HFFc6 (cell line): ENCODE measurements around the gene SSU72. TPM values are rescaled to one million over a fixed set of nuclear protein-coding genes. Genes with fewer than 3 reads are reported as not detected.

Source experiments
- DNase-seq: peaks from one replicate; pipeline ENCODE4 v3.0.0-alpha.2; 2018
- H3K27ac Mint-ChIP-seq: 2 replicates; pipeline ENCODE4 v1.8.0; 2020; ENCODE audit warnings: mild to moderate bottlenecking, mixed read lengths
- H3K27me3 Mint-ChIP-seq: 2 replicates; pipeline ENCODE4 v1.8.0; 2021; ENCODE audit warnings: mild to moderate bottlenecking, moderate library complexity, mixed read lengths; ENCODE audit not compliant: insufficient read depth
- H3K36me3 Mint-ChIP-seq: 2 replicates; pipeline ENCODE4 v1.8.0; 2021; ENCODE audit warnings: low read depth, mixed read lengths
- H3K4me1 Mint-ChIP-seq: 2 replicates; pipeline ENCODE4 v1.8.0; 2020; ENCODE audit warnings: low read depth, mixed read lengths
- H3K4me3 Mint-ChIP-seq: 2 replicates; pipeline ENCODE4 v1.8.0; 2020; ENCODE audit warnings: mild to moderate bottlenecking, moderate library complexity, mixed read lengths
- H3K9me3 Mint-ChIP-seq: 2 replicates; pipeline ENCODE4 v1.8.0; 2020; ENCODE audit warnings: mild to moderate bottlenecking, mixed read lengths
- total RNA-seq, 6 experiments: library from RNA; stranded (reverse); fragmentation: NEBNext Ultra II Directional; extraction: Animal tissue kit (Norgen Biotek cat#: 25700); gene quantifications; 2 replicates in 1 of 6; 3 replicates in 5 of 6; pipeline ENCODE4 v1.2.3, GENCODE V29; 2021
- TF ChIP-seq, protein P1 (sequence below): fragments of 200-600 bp; sonication (generic); IDR thresholded peaks from 2 replicates; pipeline ENCODE4 v1.5.0; 2021; ENCODE audit warnings: antibody characterized with exemption, mild to moderate bottlenecking

SSU72 gene
- total RNA-seq, 6 experiments from 2014 or later: 132 to 156 (median 137) TPM

DNA sequence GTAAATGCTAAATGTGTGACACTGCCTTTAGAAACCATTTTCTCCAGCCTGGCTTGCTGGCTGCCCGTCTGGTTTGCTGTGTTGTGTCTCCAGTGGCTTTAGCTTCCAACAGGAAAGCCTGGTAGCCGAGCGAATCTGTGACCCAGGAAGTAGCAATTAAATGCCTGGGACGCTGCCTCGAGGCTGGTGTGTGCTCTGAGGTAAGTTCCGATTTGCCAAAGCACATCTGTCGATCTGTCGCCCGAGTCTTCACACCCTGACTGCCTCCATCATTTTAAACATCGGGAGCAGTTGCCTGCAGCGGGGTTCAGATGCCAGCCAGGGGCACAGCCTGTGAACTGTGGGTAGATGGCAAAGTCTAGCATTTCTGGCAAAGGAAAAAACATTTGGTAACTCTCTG, 42.9 kb upstream of the SSU72 start:
- H3K36me3 Mint-ChIP-seq: peaks cover 12% of the 10 kb centered on the region; the same call in 1 of the 2 replicates
- H3K4me3 Mint-ChIP-seq: peak overlapping the region; percentile 92
- DNase-seq: no peak
- H3K27me3 Mint-ChIP-seq: peaks cover 3% of the 10 kb centered on the region
- H3K27ac Mint-ChIP-seq: no peak overlapping the region
- TF ChIP-seq, protein P1, sequence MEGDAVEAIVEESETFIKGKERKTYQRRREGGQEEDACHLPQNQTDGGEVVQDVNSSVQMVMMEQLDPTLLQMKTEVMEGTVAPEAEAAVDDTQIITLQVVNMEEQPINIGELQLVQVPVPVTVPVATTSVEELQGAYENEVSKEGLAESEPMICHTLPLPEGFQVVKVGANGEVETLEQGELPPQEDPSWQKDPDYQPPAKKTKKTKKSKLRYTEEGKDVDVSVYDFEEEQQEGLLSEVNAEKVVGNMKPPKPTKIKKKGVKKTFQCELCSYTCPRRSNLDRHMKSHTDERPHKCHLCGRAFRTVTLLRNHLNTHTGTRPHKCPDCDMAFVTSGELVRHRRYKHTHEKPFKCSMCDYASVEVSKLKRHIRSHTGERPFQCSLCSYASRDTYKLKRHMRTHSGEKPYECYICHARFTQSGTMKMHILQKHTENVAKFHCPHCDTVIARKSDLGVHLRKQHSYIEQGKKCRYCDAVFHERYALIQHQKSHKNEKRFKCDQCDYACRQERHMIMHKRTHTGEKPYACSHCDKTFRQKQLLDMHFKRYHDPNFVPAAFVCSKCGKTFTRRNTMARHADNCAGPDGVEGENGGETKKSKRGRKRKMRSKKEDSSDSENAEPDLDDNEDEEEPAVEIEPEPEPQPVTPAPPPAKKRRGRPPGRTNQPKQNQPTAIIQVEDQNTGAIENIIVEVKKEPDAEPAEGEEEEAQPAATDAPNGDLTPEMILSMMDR: no peak
- H3K4me1 Mint-ChIP-seq: peaks cover 21% of the 10 kb centered on the region
- H3K9me3 Mint-ChIP-seq: no peaks in the 10 kb centered on the region

- TF ChIP-seq, protein P1: no peak
- H3K4me1 Mint-ChIP-seq: peaks cover 21% of the 10 kb centered on the region
- H3K36me3 Mint-ChIP-seq: peaks cover 12% of the 10 kb centered on the region; the same call in 1 of the 2 replicates
- no peaks in the 10 kb centered on the region for H3K9me3 Mint-ChIP-seq
- no peak for DNase-seq
- peak overlapping the region; percentile 92 for H3K4me3 Mint-ChIP-seq
- H3K27me3 Mint-ChIP-seq: peaks cover 3% of the 10 kb centered on the region
- peak overlapping the region; percentile 89; the same call in 1 of the 2 replicates for H3K27ac Mint-ChIP-seq
Measured at GRCh38 chr1:1616838-1617237, 42.2 kb upstream of the SSU72 start.

DNA sequence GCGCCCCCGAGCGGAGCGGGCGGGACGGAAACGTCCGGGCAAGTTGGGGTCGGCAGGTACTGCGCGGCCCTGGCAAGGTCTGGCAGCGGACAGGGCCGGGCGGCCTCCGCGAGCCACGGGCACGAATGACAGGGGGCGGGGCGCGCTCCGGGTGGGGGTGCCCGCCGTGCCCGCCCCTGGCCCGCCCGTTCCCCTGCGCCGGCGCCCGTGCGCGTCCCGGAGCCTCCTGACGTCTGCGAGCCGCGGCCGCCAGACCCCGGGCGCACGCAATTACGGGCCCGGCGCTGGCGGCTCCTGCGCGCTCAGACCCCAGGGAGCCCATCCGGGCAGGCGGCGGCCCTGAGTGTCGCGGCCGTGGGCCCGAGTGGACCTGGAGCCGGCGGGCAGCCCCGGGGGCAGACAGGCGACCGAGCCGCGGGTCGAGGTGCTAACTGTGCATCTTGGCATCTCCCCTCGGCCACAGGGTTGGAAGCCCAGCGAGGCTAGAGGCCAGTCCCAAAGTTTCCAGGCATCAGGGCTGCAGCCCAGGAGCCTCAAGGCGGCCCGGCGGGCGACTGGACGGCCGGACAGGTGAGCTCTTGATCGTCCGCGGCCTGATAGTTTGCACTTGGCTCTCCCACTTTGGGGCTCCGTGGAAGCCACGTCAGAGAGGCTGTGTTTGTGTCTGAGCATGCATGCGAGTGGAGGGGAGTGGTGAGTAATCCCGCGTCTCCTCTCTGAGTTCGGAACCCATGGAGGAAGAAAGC, 41.6 kb upstream of the SSU72 start:
- Mint-ChIP-seq H3K9me3 (no peaks in the 10 kb centered on the region), H3K36me3 (peaks cover 12% of the 10 kb centered on the region; the same call in 1 of the 2 replicates), H3K4me3 (peak overlapping the region; percentile 92), H3K4me1 (peaks cover 21% of the 10 kb centered on the region), H3K27me3 (peaks cover 3% of the 10 kb centered on the region), H3K27ac (peak overlapping the region; percentile 89)
- TF ChIP-seq, protein P1: no peak
- peak; percentile 16 for DNase-seq

DNA sequence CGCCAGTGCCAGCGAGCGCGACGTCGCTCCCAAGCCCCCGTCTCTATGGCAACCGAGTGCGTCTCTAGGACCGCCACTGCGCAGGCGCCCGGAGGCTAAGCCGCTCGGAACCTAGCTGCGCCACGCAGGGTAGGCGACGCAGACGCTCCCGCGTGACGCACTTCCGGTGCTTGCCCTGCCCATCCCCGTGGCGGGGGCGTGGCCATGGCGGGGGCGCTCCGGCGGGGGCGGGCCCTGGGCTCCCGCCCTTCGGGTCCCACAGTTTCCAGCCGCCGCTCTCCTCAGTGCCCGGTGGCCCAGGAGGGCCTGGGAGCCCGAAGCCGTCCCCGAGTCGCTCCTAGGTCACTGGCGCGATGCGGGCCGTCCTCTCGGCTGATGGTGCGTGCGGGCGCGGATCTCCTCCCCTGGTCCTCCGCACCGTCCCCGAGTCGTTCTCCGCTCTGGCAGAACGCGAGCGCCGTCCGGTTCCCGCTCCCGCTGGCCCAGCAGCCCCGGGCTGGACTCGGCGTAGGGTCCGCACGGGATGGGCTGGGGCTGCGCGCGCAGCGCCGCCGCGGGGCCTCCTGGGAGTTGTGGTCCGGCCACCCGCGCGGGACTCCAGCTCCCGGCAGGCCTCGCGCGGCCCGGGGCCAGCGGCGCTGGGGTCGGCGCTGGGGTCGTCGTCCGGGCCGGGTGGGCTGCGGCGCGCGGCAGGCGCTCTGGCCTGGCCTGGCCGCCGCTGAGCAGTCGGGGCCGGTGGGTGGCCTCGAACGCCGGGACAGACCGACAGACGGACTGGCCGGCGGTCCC, 40.8 kb upstream of the SSU72 start, which contains the start of gene MIB2:
MIB2 (plus strand) TSS at position 245 of the 789 bp plus-strand sequence. CDS start 7,953 bp downstream, outside the sequence.
- H3K4me1 Mint-ChIP-seq: peaks cover 21% of the 10 kb centered on the region
- peaks cover 3% of the 10 kb centered on the region for H3K27me3 Mint-ChIP-seq
- peak within 1 kb of the TSS; percentile 97 for H3K4me3 Mint-ChIP-seq
- peaks cover 12% of the 10 kb centered on the region; the same call in 1 of the 2 replicates for H3K36me3 Mint-ChIP-seq
- H3K27ac Mint-ChIP-seq: peak within 1 kb of the TSS; percentile 89
- DNase-seq: peak; percentile 93
- TF ChIP-seq, protein P1: no peak
- no peaks in the 10 kb centered on the region for H3K9me3 Mint-ChIP-seq

GRCh38 chr1:1614954-1615255, 40.2 kb upstream of the SSU72 start:
- no peaks in the 10 kb centered on the region for H3K9me3 Mint-ChIP-seq
- peak overlapping the region; percentile 97 for H3K4me3 Mint-ChIP-seq
- H3K36me3 Mint-ChIP-seq: peaks cover 12% of the 10 kb centered on the region; the same call in 1 of the 2 replicates
- H3K27me3 Mint-ChIP-seq: peaks cover 3% of the 10 kb centered on the region
- no peak for DNase-seq
- H3K4me1 Mint-ChIP-seq: peaks cover 21% of the 10 kb centered on the region
- peak overlapping the region; percentile 83 for H3K27ac Mint-ChIP-seq
- TF ChIP-seq, protein P1: no peak
